Panc1 (cell line): ENCODE results near the gene SPHK2. TPM values are rescaled to one million over a fixed set of nuclear protein-coding genes. Genes with fewer than 3 reads are reported as not detected.
"Not testable (repeated sequence)": the region's sequence is repeated elsewhere in the genome, so short reads cannot be mapped to it uniquely, and the experiment has no call there.

Experiments
- ATAC-seq: fragments of 200-7000 bp; cut with Tn5 transposase; 2 replicates; pipeline ENCODE4 v1.9.1; 2020; ENCODE audit warnings: mild to moderate bottlenecking, moderate library complexity
- BruUV-seq: library from RNA; stranded (reverse); fragments of 400-500 nt; replicated peaks from 2 replicates; lab custom pipeline; 2021; lab: Mats Ljungman, UMichigan
- CTCF ChIA-PET: fragments of 300-600 bp; sonication (Branson Sonifier 250); formaldehyde crosslinking; loops from one replicate; lab custom pipeline; 2022; ENCODE audit warnings: antibody characterized with exemption; lab: Charles Lee
- POLR2A ChIA-PET: fragments of 300-600 bp; sonication (Branson Sonifier 250); formaldehyde crosslinking; loops from one replicate; lab custom pipeline; 2022; ENCODE audit warnings: antibody characterized with exemption; lab: Charles Lee
- DNase-seq: peaks from one replicate; pipeline ENCODE4 v3.0.0-alpha.2; 2010; ENCODE audit warnings: low read depth, low spot score
- H3K27ac ChIP-seq: 2 replicates; pipeline ENCODE4 v1.5.1; 2011; ENCODE audit warnings: mild to moderate bottlenecking, low read length, inconsistent platforms
- H3K27me3 ChIP-seq: fragments of 200-500 bp; sonication (Bioruptor generic); 2 replicates; pipeline ENCODE4 v1.6.0; 2014; ENCODE audit warnings: low read length, inconsistent platforms; ENCODE audit not compliant: control insufficient read depth, insufficient read depth
- H3K36me3 ChIP-seq: fragments of 200-500 bp; sonication (Bioruptor generic); 2 replicates; pipeline ENCODE4 v1.5.1; 2014; ENCODE audit warnings: inconsistent platforms, mild to moderate bottlenecking, low read length, moderate library complexity; ENCODE audit not compliant: control insufficient read depth, insufficient read depth
- H3K4me1 ChIP-seq: 2 replicates; pipeline ENCODE4 v1.5.1; 2011; ENCODE audit warnings: inconsistent platforms, mild to moderate bottlenecking, low read length, moderate library complexity; ENCODE audit not compliant: control insufficient read depth, insufficient read depth
- H3K4me3 ChIP-seq, 2 experiments: 2 replicates each; pipeline ENCODE4 v1.5.1; 2011 to 2012; ENCODE audit warnings: low read depth in 2 of 2, low read length in 2 of 2, mild to moderate bottlenecking in 2 of 2, inconsistent platforms in 1 of 2, moderate library complexity in 1 of 2
- H3K9me3 ChIP-seq: fragments of 200-500 bp; sonication (Bioruptor generic); 2 replicates; pipeline ENCODE4 v1.5.1; 2014; ENCODE audit warnings: low read depth, mild to moderate bottlenecking, inconsistent platforms, low read length, moderate library complexity; ENCODE audit not compliant: control insufficient read depth, insufficient read depth
- POLR2AphosphoS5 ChIP-seq: IDR thresholded peaks from 2 replicates; pipeline ENCODE4 v1.6.1; 2012; ENCODE audit warnings: mild to moderate bottlenecking, low read depth, low read length, moderate library complexity
- SIN3A ChIP-seq: IDR thresholded peaks from 2 replicates; pipeline ENCODE4 v1.6.1; 2012; ENCODE audit warnings: low read depth, mild to moderate bottlenecking, low read length, moderate library complexity, borderline replicate concordance; ENCODE audit not compliant: insufficient read depth
- TCF7L2 ChIP-seq: IDR thresholded peaks from 2 replicates; pipeline ENCODE4 v1.6.1; 2011; ENCODE audit warnings: mild to moderate bottlenecking, low read depth, low read length, inconsistent platforms
- in situ Hi-C: cut with HindIII; loops from 2 replicates; pipeline ENCODE4 v1.10.0; 2016; ENCODE audit warnings: low sequenced_read_pairs, low pct_unique_long_range_greater_than_20kb
- intact Hi-C: fragments of 100-400 bp; cut with micrococcal nuclease; formaldehyde crosslinking; loops from one replicate; pipeline ENCODE4 v1.10.0; 2022; ENCODE audit not compliant: unreplicated experiment
- total RNA-seq: library from RNA; stranded (reverse); gene quantifications from one replicate; pipeline ENCODE4 v1.2.1, GENCODE V29; 2021; ENCODE audit not compliant: unreplicated experiment
- TF ChIP-seq, protein P1 (sequence below): fragments of 450-650 bp; IDR thresholded peaks from 2 replicates; pipeline ENCODE4 v1.5.1; 2017; ENCODE audit warnings: mild to moderate bottlenecking
- TF ChIP-seq, protein P2 (sequence below), 2 experiments: IDR thresholded peaks; 2 replicates each; pipeline ENCODE4 v1.6.1; 2011 to 2012; ENCODE audit warnings: low read depth in 2 of 2, control low read depth in 1 of 2, low read length in 1 of 2, mild to moderate bottlenecking in 1 of 2, moderate library complexity in 1 of 2; ENCODE audit not compliant: insufficient read depth in 1 of 2

Gene SPHK2
- total RNA-seq, 1 experiment from 2014 or later: 19.5 TPM

DNA sequence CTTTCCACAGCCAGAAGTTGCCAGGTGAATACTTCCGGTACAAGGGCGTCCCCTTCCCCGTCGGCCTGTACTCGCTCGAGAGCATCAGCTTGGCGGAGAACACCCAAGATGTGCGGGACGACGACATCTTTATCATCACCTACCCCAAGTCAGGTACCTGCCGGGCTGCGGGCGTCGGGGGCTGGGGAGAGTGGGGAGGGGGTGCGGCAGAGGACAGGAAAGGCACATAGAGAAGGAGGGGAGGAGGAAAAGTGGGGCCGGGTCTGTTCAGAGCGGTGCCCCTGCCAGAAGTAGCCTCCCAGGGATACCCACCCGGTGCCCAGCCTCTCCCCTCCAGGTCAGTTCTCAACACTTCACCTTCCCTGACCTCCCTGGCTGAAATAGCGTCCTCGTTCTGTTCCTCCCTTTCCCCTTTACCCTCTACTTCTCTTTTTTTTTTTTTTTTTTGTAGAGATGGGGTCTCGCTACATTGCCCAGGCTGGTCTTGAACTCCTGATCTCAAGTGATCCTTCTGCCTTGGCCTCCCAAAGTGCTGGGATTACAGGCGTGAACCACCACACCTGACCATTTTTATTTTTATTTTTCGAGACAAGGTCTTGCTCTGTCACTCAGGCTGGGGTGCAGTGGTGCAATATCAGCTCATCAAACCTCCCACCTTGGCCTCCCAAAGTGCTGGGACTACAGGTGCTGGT, 43.2 kb upstream of the SPHK2 start:
- no peak for DNase-seq
- Histone ChIP-seq H3K9me3 (no peaks in the 10 kb centered on the region), H3K27ac (no peak overlapping the region), H3K4me3 (no peak overlapping the region), H3K27me3 (no peaks in the 10 kb centered on the region), H3K4me1 (peaks cover 10% of the 10 kb centered on the region), H3K36me3 (no peaks in the 10 kb centered on the region)
- TF ChIP-seq SIN3A (no peak), POLR2AphosphoS5 (no peak), TCF7L2 (no peak)
- TF ChIP-seq, protein P1, sequence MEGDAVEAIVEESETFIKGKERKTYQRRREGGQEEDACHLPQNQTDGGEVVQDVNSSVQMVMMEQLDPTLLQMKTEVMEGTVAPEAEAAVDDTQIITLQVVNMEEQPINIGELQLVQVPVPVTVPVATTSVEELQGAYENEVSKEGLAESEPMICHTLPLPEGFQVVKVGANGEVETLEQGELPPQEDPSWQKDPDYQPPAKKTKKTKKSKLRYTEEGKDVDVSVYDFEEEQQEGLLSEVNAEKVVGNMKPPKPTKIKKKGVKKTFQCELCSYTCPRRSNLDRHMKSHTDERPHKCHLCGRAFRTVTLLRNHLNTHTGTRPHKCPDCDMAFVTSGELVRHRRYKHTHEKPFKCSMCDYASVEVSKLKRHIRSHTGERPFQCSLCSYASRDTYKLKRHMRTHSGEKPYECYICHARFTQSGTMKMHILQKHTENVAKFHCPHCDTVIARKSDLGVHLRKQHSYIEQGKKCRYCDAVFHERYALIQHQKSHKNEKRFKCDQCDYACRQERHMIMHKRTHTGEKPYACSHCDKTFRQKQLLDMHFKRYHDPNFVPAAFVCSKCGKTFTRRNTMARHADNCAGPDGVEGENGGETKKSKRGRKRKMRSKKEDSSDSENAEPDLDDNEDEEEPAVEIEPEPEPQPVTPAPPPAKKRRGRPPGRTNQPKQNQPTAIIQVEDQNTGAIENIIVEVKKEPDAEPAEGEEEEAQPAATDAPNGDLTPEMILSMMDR: no peak
- TF ChIP-seq, protein P2, sequence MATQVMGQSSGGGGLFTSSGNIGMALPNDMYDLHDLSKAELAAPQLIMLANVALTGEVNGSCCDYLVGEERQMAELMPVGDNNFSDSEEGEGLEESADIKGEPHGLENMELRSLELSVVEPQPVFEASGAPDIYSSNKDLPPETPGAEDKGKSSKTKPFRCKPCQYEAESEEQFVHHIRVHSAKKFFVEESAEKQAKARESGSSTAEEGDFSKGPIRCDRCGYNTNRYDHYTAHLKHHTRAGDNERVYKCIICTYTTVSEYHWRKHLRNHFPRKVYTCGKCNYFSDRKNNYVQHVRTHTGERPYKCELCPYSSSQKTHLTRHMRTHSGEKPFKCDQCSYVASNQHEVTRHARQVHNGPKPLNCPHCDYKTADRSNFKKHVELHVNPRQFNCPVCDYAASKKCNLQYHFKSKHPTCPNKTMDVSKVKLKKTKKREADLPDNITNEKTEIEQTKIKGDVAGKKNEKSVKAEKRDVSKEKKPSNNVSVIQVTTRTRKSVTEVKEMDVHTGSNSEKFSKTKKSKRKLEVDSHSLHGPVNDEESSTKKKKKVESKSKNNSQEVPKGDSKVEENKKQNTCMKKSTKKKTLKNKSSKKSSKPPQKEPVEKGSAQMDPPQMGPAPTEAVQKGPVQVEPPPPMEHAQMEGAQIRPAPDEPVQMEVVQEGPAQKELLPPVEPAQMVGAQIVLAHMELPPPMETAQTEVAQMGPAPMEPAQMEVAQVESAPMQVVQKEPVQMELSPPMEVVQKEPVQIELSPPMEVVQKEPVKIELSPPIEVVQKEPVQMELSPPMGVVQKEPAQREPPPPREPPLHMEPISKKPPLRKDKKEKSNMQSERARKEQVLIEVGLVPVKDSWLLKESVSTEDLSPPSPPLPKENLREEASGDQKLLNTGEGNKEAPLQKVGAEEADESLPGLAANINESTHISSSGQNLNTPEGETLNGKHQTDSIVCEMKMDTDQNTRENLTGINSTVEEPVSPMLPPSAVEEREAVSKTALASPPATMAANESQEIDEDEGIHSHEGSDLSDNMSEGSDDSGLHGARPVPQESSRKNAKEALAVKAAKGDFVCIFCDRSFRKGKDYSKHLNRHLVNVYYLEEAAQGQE (IDR thresholded peaks at IDR 0.05; ENCODE audit: insufficient read depth in 1 of 2, low read depth in 2 of 2, low read length in 1 of 2): no peak
- no peak for ATAC-seq
- intact Hi-C loops (no loop called here), in situ Hi-C loops (no loop called here)
- CTCF ChIA-PET: interaction anchor here (0.7 kb wide), 1 partner anchor 87 kb away, joined by 8 read pairs; no protein-coding TSS in a partner anchor
- no TSS peak for BruUV-seq
- POLR2A ChIA-PET: interaction anchor here (0.6 kb wide), 1 partner anchor 88 kb away, joined by 6 read pairs; no protein-coding TSS in a partner anchor

DNA sequence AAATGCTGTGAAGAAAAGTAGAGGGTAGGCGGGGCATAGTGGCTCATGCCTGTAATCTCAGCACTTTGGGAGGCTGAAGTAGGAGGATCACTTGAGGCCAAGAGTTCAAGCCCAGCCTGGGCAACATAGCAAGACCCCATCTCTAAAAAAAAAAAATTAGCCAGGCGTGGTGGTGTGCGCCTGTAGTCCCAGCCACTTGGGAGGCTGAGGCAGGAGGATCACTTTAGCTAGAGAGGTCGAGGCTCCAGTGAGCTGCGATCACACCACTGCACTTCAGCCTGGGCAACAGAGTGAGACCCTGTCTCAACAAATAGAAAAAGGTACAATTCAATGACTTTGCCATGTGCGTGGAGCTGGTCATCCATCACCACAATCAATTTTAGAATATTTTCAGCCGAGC, 41.4 kb upstream of the SPHK2 start:
- DNase-seq, intact Hi-C loops, H3K4me3 ChIP-seq, H3K9me3 ChIP-seq, POLR2A ChIA-PET, H3K27ac ChIP-seq, ATAC-seq, H3K4me1 ChIP-seq, BruUV-seq, H3K36me3 ChIP-seq, H3K27me3 ChIP-seq, in situ Hi-C loops: not testable (repeated sequence)
- CTCF ChIA-PET: interaction anchor here (0.6 kb wide), 1 partner anchor 72 kb away, joined by 3 read pairs; no protein-coding TSS in a partner anchor

DNA sequence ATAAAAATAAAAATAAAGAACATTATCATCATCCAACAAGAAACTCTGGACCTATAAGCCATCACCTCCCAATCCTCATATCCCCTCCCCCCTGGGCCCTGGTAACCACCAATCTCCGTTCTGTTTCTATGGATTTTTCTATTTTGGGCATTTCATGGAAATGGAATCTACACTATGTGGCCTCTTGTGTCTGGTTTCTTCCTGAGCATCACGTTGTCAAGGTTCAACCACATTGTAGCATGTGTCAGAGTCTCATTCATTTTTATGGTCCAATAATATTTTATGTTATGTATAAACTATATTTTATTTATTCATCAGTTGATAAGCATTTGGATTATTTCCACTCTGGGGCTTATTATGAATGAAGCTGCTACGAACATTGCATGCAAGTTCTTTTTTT, 40.4 kb upstream of the SPHK2 start:
- Histone ChIP-seq H3K4me1 (0 out of 2 replicates have a peak, but pooled peaks cover 5% of the 10 kb centered on the region), H3K27me3 (no peaks in the 10 kb centered on the region), H3K4me3 (no peak overlapping the region), H3K27ac (no peak overlapping the region), H3K9me3 (no peaks in the 10 kb centered on the region), H3K36me3 (no peaks in the 10 kb centered on the region)
- no peak for ATAC-seq
- intact Hi-C loops: no loop called here
- DNase-seq: no peak
- TF ChIP-seq, protein P1: no peak
- TF ChIP-seq, protein P2 (IDR thresholded peaks at IDR 0.05; ENCODE audit: insufficient read depth in 1 of 2, low read depth in 2 of 2, low read length in 1 of 2): no peak
- no TSS peak for BruUV-seq
- CTCF ChIA-PET: no interaction called here
- POLR2A ChIA-PET: no interaction called here
- in situ Hi-C loops: no loop called here
